PFSK-1 (cell line): ENCODE data around the gene CLEC2B.

Source experiments
- FOXP2 ChIP-seq: optimal IDR thresholded peaks from 2 replicates; pipeline ENCODE3; 2011; ENCODE audit warnings: borderline replicate concordance, control low read depth, inconsistent platforms; ENCODE audit not compliant: insufficient read depth; ENCODE audit errors: extremely low read length, extremely low read depth
- POLR2AphosphoS5 ChIP-seq: IDR thresholded peaks from 2 replicates; pipeline ENCODE4 v1.6.1; 2012; ENCODE audit warnings: low read depth, mild to moderate bottlenecking, control low read depth, low read length, moderate library complexity
- SIN3A ChIP-seq: IDR thresholded peaks from 2 replicates; pipeline ENCODE4 v1.6.1; 2012; ENCODE audit warnings: mild to moderate bottlenecking, low read length, moderate library complexity, borderline replicate concordance; ENCODE audit not compliant: insufficient read depth
- TAF1 ChIP-seq: IDR thresholded peaks from 2 replicates; pipeline ENCODE4 v1.6.1; 2012; ENCODE audit warnings: low read length, control low read depth, borderline replicate concordance; ENCODE audit not compliant: insufficient read depth
- TF ChIP-seq, protein P1 (sequence below), 2 experiments: IDR thresholded peaks; 2 replicates each; pipeline versions ENCODE4 v1.6.1 to v1.8.0; 2011 to 2012; ENCODE audit warnings: low read depth in 2 of 2, low read length in 2 of 2, control low read depth in 1 of 2, inconsistent platforms in 1 of 2, mild to moderate bottlenecking in 1 of 2, moderate library complexity in 1 of 2; ENCODE audit not compliant: insufficient read depth in 1 of 2

The CLEC2B gene

GRCh38 chr12:9881246-9881645, 12.1 kb upstream of the CLEC2B start, which contains the start of gene KLRF2:
KLRF2 (plus strand) TSS chr12:9881489; CDS start chr12:9881596, 107 bp downstream.
- TF ChIP-seq, protein P1, sequence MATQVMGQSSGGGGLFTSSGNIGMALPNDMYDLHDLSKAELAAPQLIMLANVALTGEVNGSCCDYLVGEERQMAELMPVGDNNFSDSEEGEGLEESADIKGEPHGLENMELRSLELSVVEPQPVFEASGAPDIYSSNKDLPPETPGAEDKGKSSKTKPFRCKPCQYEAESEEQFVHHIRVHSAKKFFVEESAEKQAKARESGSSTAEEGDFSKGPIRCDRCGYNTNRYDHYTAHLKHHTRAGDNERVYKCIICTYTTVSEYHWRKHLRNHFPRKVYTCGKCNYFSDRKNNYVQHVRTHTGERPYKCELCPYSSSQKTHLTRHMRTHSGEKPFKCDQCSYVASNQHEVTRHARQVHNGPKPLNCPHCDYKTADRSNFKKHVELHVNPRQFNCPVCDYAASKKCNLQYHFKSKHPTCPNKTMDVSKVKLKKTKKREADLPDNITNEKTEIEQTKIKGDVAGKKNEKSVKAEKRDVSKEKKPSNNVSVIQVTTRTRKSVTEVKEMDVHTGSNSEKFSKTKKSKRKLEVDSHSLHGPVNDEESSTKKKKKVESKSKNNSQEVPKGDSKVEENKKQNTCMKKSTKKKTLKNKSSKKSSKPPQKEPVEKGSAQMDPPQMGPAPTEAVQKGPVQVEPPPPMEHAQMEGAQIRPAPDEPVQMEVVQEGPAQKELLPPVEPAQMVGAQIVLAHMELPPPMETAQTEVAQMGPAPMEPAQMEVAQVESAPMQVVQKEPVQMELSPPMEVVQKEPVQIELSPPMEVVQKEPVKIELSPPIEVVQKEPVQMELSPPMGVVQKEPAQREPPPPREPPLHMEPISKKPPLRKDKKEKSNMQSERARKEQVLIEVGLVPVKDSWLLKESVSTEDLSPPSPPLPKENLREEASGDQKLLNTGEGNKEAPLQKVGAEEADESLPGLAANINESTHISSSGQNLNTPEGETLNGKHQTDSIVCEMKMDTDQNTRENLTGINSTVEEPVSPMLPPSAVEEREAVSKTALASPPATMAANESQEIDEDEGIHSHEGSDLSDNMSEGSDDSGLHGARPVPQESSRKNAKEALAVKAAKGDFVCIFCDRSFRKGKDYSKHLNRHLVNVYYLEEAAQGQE (IDR thresholded peaks at IDR 0.05; ENCODE audit: insufficient read depth in 1 of 2, low read depth in 2 of 2, low read length in 2 of 2), result no peak
- TF ChIP-seq FOXP2 (no peak), TAF1 (no peak), POLR2AphosphoS5 (no peak), SIN3A (no peak)

GRCh38 chr12:9880532-9881078, 11.5 kb upstream of the CLEC2B start:
- TF ChIP-seq TAF1 (no peak), SIN3A (no peak), FOXP2 (no peak), POLR2AphosphoS5 (no peak)
- TF ChIP-seq, protein P1 (IDR thresholded peaks at IDR 0.05; ENCODE audit: insufficient read depth in 1 of 2, low read depth in 2 of 2, low read length in 2 of 2), result no peak

- TF ChIP-seq, protein P1 (IDR thresholded peaks at IDR 0.05; ENCODE audit: insufficient read depth in 1 of 2, low read depth in 2 of 2, low read length in 2 of 2), result no peak
- TF ChIP-seq SIN3A, result no peak
- TF ChIP-seq POLR2AphosphoS5, result no peak
- TF ChIP-seq TAF1, result no peak
- TF ChIP-seq FOXP2, result no peak
Measured at GRCh38 chr12:9872742-9873141, 3.6 kb upstream of the CLEC2B start.

- TF ChIP-seq, protein P1 (IDR thresholded peaks at IDR 0.05; ENCODE audit: insufficient read depth in 1 of 2, low read depth in 2 of 2, low read length in 2 of 2), result no peak
- no peak for TF ChIP-seq FOXP2
- no peak for TF ChIP-seq POLR2AphosphoS5
- TF ChIP-seq SIN3A, result no peak
- no peak for TF ChIP-seq TAF1
Measured at GRCh38 chr12:9872162-9872561, 3.0 kb upstream of the CLEC2B start.
